Activated CD8-positive, alpha-beta T cell treated with anti-CD3 and anti-CD28 coated beads for 36 hours (primary cell): ENCODE results near the gene PCDHA6. TPM values are rescaled to one million over a fixed set of nuclear protein-coding genes. Genes with fewer than 3 reads are reported as not detected.
"Not testable (repeated sequence)": the region's sequence is repeated elsewhere in the genome, so short reads cannot be mapped to it uniquely, and the experiment has no call there.

Source experiments
- ATAC-seq: fragments of 200-7000 bp; cut with Tn5 transposase; one replicate; pipeline ENCODE4 v1.10.0; 2021; ENCODE audit warnings: mild to moderate bottlenecking, moderate library complexity
- CTCF ChIA-PET: fragments of 350-600 bp; sonication (Branson Sonifier 250); formaldehyde crosslinking; loops from one replicate; lab custom pipeline; 2021; ENCODE audit warnings: antibody characterized with exemption; lab: Charles Lee
- POLR2A ChIA-PET: fragments of 350-600 bp; sonication (Branson Sonifier 250); formaldehyde crosslinking; loops from one replicate; lab custom pipeline; 2021; ENCODE audit warnings: antibody characterized with exemption; lab: Charles Lee
- DNase-seq: peaks from one replicate; pipeline ENCODE4 v3.0.0-alpha.2; 2020
- H3K27ac Mint-ChIP-seq: one replicate; pipeline ENCODE4 v1.8.0; 2021; ENCODE audit warnings: mild to moderate bottlenecking, mixed read lengths
- H3K27me3 Mint-ChIP-seq: one replicate; pipeline ENCODE4 v1.8.0; 2021; ENCODE audit warnings: mixed read lengths
- H3K36me3 Mint-ChIP-seq: one replicate; pipeline ENCODE4 v1.8.0; 2021; ENCODE audit warnings: low read depth, mixed read lengths
- H3K4me1 Mint-ChIP-seq: one replicate; pipeline ENCODE4 v1.8.0; 2021; ENCODE audit warnings: low read depth, mixed read lengths
- H3K4me3 Mint-ChIP-seq: one replicate; pipeline ENCODE4 v1.8.0; 2021; ENCODE audit warnings: mild to moderate bottlenecking, moderate library complexity, mixed read lengths
- H3K9me3 Mint-ChIP-seq: one replicate; pipeline ENCODE4 v1.8.0; 2021; ENCODE audit warnings: mixed read lengths
- intact Hi-C: fragments of 100-400 bp; cut with micrococcal nuclease; formaldehyde crosslinking; loops from one replicate; pipeline ENCODE4 v1.10.0; 2022
- total RNA-seq, 2 experiments: library from RNA; stranded (reverse); gene quantifications; one replicate each; pipeline ENCODE4 v1.2.3, GENCODE V29; 2021
- TF ChIP-seq, protein P1 (sequence below): fragments of 200-600 bp; IDR thresholded peaks from one replicate; pipeline ENCODE4 v1.8.0; 2022; ENCODE audit warnings: antibody characterized with exemption, mild to moderate bottlenecking

PCDHA6 gene
- total RNA-seq, 2 experiments from 2014 or later = not detected

DNA sequence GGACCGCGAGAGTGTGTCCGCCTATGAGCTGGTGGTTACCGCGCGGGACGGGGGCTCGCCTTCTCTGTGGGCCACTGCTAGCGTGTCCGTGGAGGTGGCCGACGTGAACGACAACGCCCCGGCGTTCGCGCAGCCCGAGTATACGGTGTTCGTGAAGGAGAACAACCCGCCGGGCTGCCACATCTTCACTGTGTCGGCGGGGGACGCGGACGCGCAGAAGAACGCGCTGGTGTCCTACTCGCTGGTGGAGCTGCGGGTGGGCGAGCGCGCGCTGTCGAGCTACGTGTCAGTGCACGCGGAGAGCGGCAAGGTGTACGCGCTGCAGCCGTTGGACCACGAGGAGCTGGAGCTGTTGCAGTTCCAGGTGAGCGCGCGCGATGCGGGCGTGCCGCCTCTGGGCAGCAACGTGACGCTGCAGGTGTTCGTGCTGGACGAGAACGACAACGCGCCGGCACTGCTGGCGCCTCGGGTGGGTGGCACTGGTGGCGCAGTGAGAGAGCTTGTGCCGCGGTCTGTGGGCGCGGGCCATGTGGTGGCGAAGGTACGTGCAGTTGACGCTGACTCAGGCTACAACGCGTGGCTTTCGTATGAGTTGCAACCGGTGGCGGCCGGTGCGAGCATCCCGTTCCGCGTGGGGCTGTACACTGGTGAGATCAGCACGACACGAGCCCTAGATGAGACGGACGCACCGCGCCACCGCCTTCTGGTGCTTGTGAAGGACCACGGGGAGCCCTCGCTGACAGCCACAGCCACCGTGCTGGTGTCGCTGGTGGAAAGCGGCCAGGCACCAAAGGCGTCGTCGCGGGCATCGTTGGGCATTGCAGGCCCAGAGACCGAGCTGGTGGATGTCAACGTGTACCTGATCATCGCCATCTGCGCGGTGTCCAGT, 8.1 kb downstream of the PCDHA6 start:
- ATAC-seq (no peak), DNase-seq (no peak)
- H3K27ac Mint-ChIP-seq = no peak overlapping the region
- CTCF ChIA-PET = interaction anchor here (0.9 to 1.5 kb wide), 2 partner anchors 19 to 486 kb away, joined by 3 to 4 read pairs; no protein-coding TSS in a partner anchor
- peaks cover 3% of the 10 kb centered on the region for H3K36me3 Mint-ChIP-seq
- peaks cover 16% of the 10 kb centered on the region for H3K9me3 Mint-ChIP-seq
- H3K4me3 Mint-ChIP-seq = no peak overlapping the region
- no peaks in the 10 kb centered on the region for H3K4me1 Mint-ChIP-seq
- POLR2A ChIA-PET = no interaction called here
- intact Hi-C loops = no loop called here
- H3K27me3 Mint-ChIP-seq = peaks cover 38% of the 10 kb centered on the region
- TF ChIP-seq, protein P1, sequence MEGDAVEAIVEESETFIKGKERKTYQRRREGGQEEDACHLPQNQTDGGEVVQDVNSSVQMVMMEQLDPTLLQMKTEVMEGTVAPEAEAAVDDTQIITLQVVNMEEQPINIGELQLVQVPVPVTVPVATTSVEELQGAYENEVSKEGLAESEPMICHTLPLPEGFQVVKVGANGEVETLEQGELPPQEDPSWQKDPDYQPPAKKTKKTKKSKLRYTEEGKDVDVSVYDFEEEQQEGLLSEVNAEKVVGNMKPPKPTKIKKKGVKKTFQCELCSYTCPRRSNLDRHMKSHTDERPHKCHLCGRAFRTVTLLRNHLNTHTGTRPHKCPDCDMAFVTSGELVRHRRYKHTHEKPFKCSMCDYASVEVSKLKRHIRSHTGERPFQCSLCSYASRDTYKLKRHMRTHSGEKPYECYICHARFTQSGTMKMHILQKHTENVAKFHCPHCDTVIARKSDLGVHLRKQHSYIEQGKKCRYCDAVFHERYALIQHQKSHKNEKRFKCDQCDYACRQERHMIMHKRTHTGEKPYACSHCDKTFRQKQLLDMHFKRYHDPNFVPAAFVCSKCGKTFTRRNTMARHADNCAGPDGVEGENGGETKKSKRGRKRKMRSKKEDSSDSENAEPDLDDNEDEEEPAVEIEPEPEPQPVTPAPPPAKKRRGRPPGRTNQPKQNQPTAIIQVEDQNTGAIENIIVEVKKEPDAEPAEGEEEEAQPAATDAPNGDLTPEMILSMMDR = no peak

DNA sequence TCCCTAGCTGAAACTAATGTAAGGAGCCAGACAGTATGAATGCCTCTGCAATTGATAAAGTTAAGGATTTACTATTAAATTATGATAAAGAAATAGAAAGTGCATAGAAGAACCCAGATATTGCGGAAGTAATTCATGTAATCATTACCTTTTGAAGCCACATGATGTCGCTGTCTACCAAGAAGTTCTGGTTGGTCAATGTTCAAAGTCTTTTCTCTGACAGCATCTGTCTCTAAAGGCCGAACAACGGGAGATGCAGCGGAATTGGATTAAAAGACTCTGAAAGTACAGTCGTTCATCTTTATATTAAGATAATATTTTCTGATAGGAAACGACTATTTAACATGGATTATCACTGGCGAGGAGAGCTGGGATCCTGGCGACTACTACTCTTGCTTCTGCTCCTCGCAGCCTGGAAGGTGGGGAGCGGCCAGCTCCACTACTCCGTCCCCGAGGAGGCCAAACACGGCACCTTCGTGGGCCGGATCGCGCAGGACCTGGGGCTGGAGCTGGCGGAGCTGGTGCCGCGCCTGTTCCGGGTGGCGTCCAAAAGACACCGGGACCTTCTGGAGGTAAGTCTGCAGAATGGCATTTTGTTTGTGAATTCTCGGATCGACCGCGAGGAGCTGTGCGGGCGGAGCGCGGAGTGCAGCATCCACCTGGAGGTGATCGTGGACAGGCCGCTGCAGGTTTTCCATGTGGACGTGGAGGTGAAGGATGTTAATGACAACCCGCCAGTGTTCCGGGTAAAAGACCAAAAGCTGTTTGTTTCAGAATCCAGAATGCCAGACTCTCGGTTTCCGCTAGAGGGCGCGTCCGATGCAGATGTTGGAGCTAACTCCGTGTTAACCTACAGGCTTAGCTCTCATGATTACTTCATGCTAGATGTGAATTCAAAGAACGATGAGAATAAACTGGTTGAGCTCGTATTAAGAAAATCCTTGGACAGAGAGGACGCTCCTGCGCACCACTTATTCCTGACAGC, 13.5 kb downstream of the PCDHA6 start, which contains the start of gene PCDHA8:
TSS of gene PCDHA8 (plus strand) at position 210 of the 985 bp plus-strand sequence. CDS start at position 345, 135 bp downstream.
- ChIA-PET POLR2A (no interaction called here), CTCF (interaction anchor here (0.6 to 2.2 kb wide), 12 partner anchors 11 to 572 kb away, joined by 3 to 7 read pairs (median 4); partner anchors contain the start of genes PCDHA10, PCDHA5, PCDHA6 and PCDHGA10)
- no peak within 1 kb of the TSS for H3K4me3 Mint-ChIP-seq
- DNase-seq (peak; percentile 24), ATAC-seq (no peak)
- TF ChIP-seq, protein P1 = peak; percentile 7
- H3K9me3 Mint-ChIP-seq = peaks cover 8% of the 10 kb centered on the region
- H3K27me3 Mint-ChIP-seq = peaks cover 17% of the 10 kb centered on the region
- peaks cover 4% of the 10 kb centered on the region for H3K36me3 Mint-ChIP-seq
- H3K27ac Mint-ChIP-seq = no peak within 1 kb of the TSS
- no peaks in the 10 kb centered on the region for H3K4me1 Mint-ChIP-seq
- intact Hi-C loops = no loop called here

DNA sequence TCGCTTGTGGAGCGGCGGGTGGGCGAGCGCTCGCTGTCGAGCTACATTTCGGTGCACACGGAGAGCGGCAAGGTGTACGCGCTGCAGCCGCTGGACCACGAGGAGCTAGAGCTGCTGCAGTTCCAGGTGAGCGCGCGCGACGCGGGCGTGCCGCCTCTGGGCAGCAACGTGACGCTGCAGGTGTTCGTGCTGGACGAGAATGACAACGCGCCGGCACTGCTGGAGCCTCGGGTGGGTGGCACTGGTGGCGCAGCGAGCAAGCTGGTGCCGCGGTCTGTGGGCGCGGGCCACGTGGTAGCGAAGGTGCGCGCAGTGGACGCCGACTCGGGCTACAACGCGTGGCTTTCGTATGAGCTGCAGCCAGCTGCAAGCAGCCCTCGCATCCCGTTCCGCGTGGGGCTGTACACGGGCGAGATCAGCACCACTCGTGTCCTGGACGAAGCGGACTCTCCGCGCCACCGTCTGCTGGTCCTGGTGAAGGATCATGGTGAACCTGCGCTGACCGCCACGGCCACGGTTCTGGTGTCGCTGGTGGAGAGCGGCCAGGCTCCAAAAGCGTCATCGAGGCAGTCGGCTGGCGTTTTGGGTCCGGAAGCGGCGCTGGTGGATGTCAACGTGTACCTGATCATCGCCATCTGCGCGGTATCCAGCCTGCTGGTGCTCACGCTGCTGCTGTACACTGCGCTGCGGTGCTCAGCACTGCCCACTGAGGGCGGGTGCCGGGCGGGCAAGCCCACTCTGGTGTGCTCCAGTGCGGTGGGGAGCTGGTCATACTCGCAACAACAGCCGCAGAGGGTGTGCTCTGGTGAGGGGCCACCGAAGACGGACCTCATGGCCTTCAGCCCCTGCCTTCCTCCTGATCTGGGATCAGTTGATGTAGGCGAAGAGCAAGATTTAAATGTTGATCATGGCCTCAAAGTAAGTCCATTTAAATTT, 15.3 kb downstream of the PCDHA6 start:
- ChIA-PET POLR2A (no interaction called here), CTCF (no interaction called here)

DNA sequence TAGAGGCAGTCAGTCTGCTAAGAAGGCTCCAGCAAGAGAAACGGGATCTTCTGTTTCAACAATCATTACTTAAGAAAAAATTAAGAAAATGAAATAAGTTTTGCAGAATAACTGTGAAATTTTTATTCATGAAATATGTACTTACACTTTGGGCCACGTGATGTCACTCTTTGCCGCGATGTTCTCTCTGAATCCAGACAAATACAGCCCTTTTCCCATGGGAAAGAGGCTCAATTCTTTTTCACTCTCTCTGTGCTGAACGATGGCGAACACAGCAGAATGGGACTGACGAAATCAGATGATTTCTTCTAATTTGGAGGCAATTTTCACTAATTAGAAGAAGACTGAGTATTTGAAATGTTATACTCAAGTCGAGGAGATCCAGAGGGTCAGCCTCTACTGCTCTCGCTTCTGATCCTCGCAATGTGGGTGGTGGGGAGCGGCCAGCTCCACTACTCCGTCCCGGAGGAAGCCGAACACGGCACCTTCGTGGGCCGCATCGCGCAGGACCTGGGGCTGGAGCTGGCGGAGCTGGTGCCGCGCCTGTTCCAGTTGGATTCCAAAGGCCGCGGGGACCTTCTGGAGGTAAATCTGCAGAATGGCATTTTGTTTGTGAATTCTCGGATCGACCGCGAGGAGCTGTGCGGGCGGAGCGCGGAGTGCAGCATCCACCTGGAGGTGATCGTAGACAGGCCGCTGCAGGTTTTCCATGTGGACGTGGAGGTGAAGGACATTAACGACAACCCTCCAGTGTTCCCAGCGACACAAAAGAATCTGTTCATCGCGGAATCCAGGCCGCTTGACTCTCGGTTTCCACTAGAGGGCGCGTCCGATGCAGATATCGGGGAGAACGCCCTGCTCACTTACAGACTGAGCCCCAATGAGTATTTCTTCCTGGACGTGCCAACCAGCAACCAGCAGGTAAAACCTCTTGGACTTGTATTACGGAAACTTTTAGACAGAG, 20.7 kb downstream of the PCDHA6 start, which contains the start of gene PCDHA9:
TSS of gene PCDHA9 (plus strand) at position 244 of the 964 bp plus-strand sequence. CDS start at position 358, 114 bp downstream.
- POLR2A ChIA-PET, H3K4me1 Mint-ChIP-seq, ATAC-seq, CTCF ChIA-PET, DNase-seq, H3K9me3 Mint-ChIP-seq, intact Hi-C loops, H3K36me3 Mint-ChIP-seq, H3K27ac Mint-ChIP-seq, H3K4me3 Mint-ChIP-seq: not testable (repeated sequence)
- H3K27me3 Mint-ChIP-seq = peaks cover 18% of the 10 kb centered on the region

More for the DNA sequence above, 15.3 kb downstream of the PCDHA6 start:
- no peaks in the 10 kb centered on the region for H3K4me1 Mint-ChIP-seq
- ATAC-seq = no peak
- DNase-seq = no peak
- H3K27me3 Mint-ChIP-seq = peaks cover 24% of the 10 kb centered on the region
- H3K4me3 Mint-ChIP-seq = no peak overlapping the region
- H3K27ac Mint-ChIP-seq = no peak overlapping the region
- peaks cover 16% of the 10 kb centered on the region for H3K9me3 Mint-ChIP-seq
- TF ChIP-seq, protein P1 = no peak
- intact Hi-C loops = no loop called here
- peaks cover 4% of the 10 kb centered on the region for H3K36me3 Mint-ChIP-seq

DNA sequence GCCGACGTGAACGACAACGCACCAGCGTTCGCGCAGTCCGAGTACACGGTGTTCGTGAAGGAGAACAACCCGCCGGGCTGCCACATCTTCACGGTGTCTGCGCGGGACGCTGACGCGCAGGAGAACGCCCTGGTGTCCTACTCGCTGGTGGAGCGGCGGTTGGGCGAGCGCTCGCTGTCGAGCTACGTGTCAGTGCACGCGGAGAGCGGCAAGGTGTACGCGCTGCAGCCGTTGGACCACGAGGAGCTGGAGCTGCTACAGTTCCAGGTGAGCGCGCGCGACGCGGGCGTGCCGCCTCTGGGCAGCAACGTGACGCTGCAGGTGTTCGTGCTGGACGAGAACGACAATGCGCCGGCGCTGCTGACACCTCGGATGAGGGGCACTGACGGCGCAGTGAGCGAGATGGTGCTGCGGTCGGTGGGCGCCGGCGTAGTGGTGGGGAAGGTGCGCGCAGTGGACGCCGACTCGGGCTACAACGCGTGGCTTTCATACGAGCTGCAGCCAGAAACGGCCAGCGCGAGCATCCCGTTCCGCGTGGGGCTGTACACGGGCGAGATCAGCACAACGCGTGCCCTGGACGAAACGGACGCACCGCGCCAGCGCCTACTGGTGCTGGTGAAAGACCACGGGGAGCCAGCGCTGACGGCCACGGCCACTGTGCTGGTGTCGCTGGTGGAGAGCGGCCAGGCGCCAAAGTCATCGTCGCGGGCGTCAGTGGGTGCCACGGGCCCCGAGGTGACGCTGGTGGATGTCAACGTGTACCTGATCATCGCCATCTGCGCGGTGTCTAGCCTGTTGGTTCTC, 22.3 kb downstream of the PCDHA6 start:
- peaks cover 21% of the 10 kb centered on the region for H3K27me3 Mint-ChIP-seq
- ATAC-seq, DNase-seq, CTCF ChIA-PET, H3K36me3 Mint-ChIP-seq, intact Hi-C loops, H3K9me3 Mint-ChIP-seq, POLR2A ChIA-PET, H3K4me3 Mint-ChIP-seq, H3K27ac Mint-ChIP-seq, H3K4me1 Mint-ChIP-seq: not testable (repeated sequence)
